WTC11 (cell line): ENCODE measurements around the gene CD2. TPM values are rescaled to one million over a fixed set of nuclear protein-coding genes. Genes with fewer than 3 reads are reported as not detected.

Experiments used
- ATAC-seq: fragments of 200-7000 bp; cut with Tn5 transposase; 2 replicates; pipeline ENCODE4 v1.10.0; 2021; ENCODE audit warnings: mild to moderate bottlenecking, moderate library complexity
- CTCF ChIA-PET: fragments of 300-600 bp; sonication (Branson Sonifier 250); formaldehyde crosslinking; loops from one replicate; lab custom pipeline; 2021; ENCODE audit warnings: antibody characterized with exemption; lab: Charles Lee
- POLR2A ChIA-PET: fragments of 350-600 bp; sonication (Branson Sonifier 250); formaldehyde crosslinking; loops from one replicate; lab custom pipeline; 2021; ENCODE audit warnings: antibody characterized with exemption; lab: Charles Lee
- DNase-seq: peaks from one replicate; pipeline ENCODE4 v3.0.0; 2021; ENCODE audit warnings: low spot score
- H3K27ac Mint-ChIP-seq: 2 replicates; pipeline ENCODE4 v1.8.0; 2021; ENCODE audit warnings: mixed read lengths
- H3K27me3 Mint-ChIP-seq: 2 replicates; pipeline ENCODE4 v1.8.0; 2021; ENCODE audit warnings: low read depth, mild to moderate bottlenecking, moderate library complexity, mixed read lengths
- H3K36me3 Mint-ChIP-seq: 2 replicates; pipeline ENCODE4 v1.8.0; 2021; ENCODE audit warnings: mixed read lengths
- H3K4me1 Mint-ChIP-seq: 2 replicates; pipeline ENCODE4 v1.8.0; 2022; ENCODE audit warnings: mixed read lengths
- H3K4me3 Mint-ChIP-seq: 2 replicates; pipeline ENCODE4 v1.8.0; 2021; ENCODE audit warnings: mild to moderate bottlenecking, moderate library complexity, mixed read lengths
- H3K9me3 Mint-ChIP-seq: 2 replicates; pipeline ENCODE4 v1.8.0; 2021; ENCODE audit warnings: mixed read lengths
- ATF2 ChIP-seq: sonication (generic); formaldehyde crosslinking; IDR thresholded peaks from 2 replicates; pipeline ENCODE4 v1.8.1; 2022; ENCODE audit warnings: low read depth, missing genetic modification reagents, borderline replicate concordance
- ERG ChIP-seq: fragments of 250-450 bp; sonication (Bioruptor Pico); IDR thresholded peaks from 2 replicates; pipeline ENCODE4 v1.8.0; 2021; ENCODE audit warnings: mild to moderate bottlenecking
- FOXP1 ChIP-seq: sonication (generic); formaldehyde crosslinking; IDR thresholded peaks from 2 replicates; pipeline ENCODE4 v1.8.0; 2022; ENCODE audit warnings: missing genetic modification reagents, mild to moderate bottlenecking, moderate library complexity, borderline replicate concordance
- FOXP4 ChIP-seq: sonication (generic); formaldehyde crosslinking; IDR thresholded peaks from 2 replicates; pipeline ENCODE4 v1.8.0; 2022; ENCODE audit warnings: mild to moderate bottlenecking, missing genetic modification reagents
- GRHL2 ChIP-seq: fragments of 250-450 bp; sonication (Bioruptor Pico); IDR thresholded peaks from 2 replicates; pipeline ENCODE4 v1.8.0; 2022; ENCODE audit warnings: mild to moderate bottlenecking, moderate library complexity; ENCODE audit not compliant: insufficient replicate concordance, severe bottlenecking
- IRF2 ChIP-seq: sonication (generic); formaldehyde crosslinking; IDR thresholded peaks from 2 replicates; pipeline ENCODE4 v1.8.0; 2022; ENCODE audit warnings: low read depth, missing genetic modification reagents, borderline replicate concordance
- JUN ChIP-seq: sonication (generic); formaldehyde crosslinking; IDR thresholded peaks from 2 replicates; pipeline ENCODE4 v1.8.0; 2023; ENCODE audit warnings: mild to moderate bottlenecking, missing genetic modification reagents
- MLX ChIP-seq: sonication (generic); formaldehyde crosslinking; IDR thresholded peaks from 2 replicates; pipeline ENCODE4 v1.8.1; 2023; ENCODE audit warnings: mild to moderate bottlenecking, missing genetic modification reagents, moderate library complexity
- NFE2L1 ChIP-seq: sonication (generic); formaldehyde crosslinking; IDR thresholded peaks from 2 replicates; pipeline ENCODE4 v1.8.1; 2023; ENCODE audit warnings: missing genetic modification reagents
- NFYB ChIP-seq: sonication (generic); formaldehyde crosslinking; conservative IDR thresholded peaks from 2 replicates; pipeline ENCODE4 v1.8.0; 2022; ENCODE audit warnings: low read depth, missing genetic modification reagents
- NR1H2 ChIP-seq: sonication (generic); formaldehyde crosslinking; IDR thresholded peaks from 2 replicates; pipeline ENCODE4 v1.9.0; 2021; ENCODE audit warnings: mild to moderate bottlenecking, moderate library complexity, missing genetic modification reagents
- OVOL2 ChIP-seq: fragments of 250-450 bp; sonication (Bioruptor Pico); IDR thresholded peaks from 2 replicates; pipeline ENCODE4 v1.9.0; 2021; ENCODE audit warnings: mild to moderate bottlenecking, borderline replicate concordance
- PRDM15 ChIP-seq: sonication (generic); formaldehyde crosslinking; IDR thresholded peaks from 2 replicates; pipeline ENCODE4 v1.8.0; 2022; ENCODE audit warnings: missing genetic modification reagents
- PREB ChIP-seq: sonication (generic); formaldehyde crosslinking; IDR thresholded peaks from 2 replicates; pipeline ENCODE4 v1.8.1; 2022; ENCODE audit warnings: mild to moderate bottlenecking, missing genetic modification reagents, moderate library complexity, borderline replicate concordance
- ZNF121 ChIP-seq: sonication (generic); formaldehyde crosslinking; IDR thresholded peaks from 2 replicates; pipeline ENCODE4 v1.8.0; 2023; ENCODE audit warnings: missing genetic modification reagents
- ZNF396 ChIP-seq: fragments of 250-450 bp; sonication (Bioruptor Pico); IDR thresholded peaks from 2 replicates; pipeline ENCODE4 v1.8.0; 2021; ENCODE audit warnings: mild to moderate bottlenecking, moderate library complexity, borderline replicate concordance
- ZSCAN18 ChIP-seq: fragments of 250-450 bp; sonication (Bioruptor Pico); IDR thresholded peaks from 2 replicates; pipeline ENCODE4 v2.1.2; 2022; ENCODE audit warnings: mild to moderate bottlenecking, moderate library complexity
- total RNA-seq: library from RNA; stranded (reverse); gene quantifications from 3 replicates; pipeline ENCODE4 v1.2.3, GENCODE V29; 2021

Gene CD2
- total RNA-seq, 1 experiment from 2014 or later, result 0.13 TPM

- Mint-ChIP-seq H3K9me3 (peaks cover 21% of the 10 kb centered on the region), H3K27ac (no peak overlapping the region), H3K36me3 (no peaks in the 10 kb centered on the region), H3K27me3 (no peaks in the 10 kb centered on the region), H3K4me1 (0 out of 2 replicates have a peak, but pooled peaks cover 3% of the 10 kb centered on the region), H3K4me3 (no peak overlapping the region)
- ChIA-PET CTCF (interaction anchor here (0.9 to 2.3 kb wide), 2 partner anchors 33 to 112 kb away, joined by 3 to 7 read pairs; no protein-coding TSS in a partner anchor), POLR2A (no interaction called here)
- TF ChIP-seq NR1H2 (CRISPR knock-in tag) (no peak), PREB (CRISPR knock-in tag) (no peak), PRDM15 (CRISPR knock-in tag) (no peak), IRF2 (CRISPR knock-in tag) (no peak), MLX (CRISPR knock-in tag) (no peak), ZNF396 (CRISPR knock-in tag) (no peak), FOXP1 (CRISPR knock-in tag) (no peak), FOXP4 (no peak), ERG (CRISPR knock-in tag) (no peak), JUN (CRISPR knock-in tag) (no peak), OVOL2 (CRISPR knock-in tag) (no peak), ZNF121 (CRISPR knock-in tag) (no peak), NFE2L1 (no peak), GRHL2 (CRISPR knock-in tag) (no peak), ATF2 (CRISPR knock-in tag) (no peak), ZSCAN18 (CRISPR knock-in tag) (no peak), NFYB (no peak)
- ATAC-seq (no peak), DNase-seq (no peak)
These were observed 15.8 kb downstream of the CD2 start for GRCh38 chr1:116769994-116770393.
